Stimulated activated CD4-positive, alpha-beta T cell treated with anti-CD3 and anti-CD28 coated beads, Interleukin-4, amount 100 ng/mL, for 48 hours (primary cell): ENCODE data around the gene ACAP3.
"Not testable (repeated sequence)": the region's sequence is repeated elsewhere in the genome, so short reads cannot be mapped to it uniquely, and the experiment has no call there.

Experiments used
- DNase-seq, 2 donors: peaks; one replicate each; pipeline ENCODE4 v3.0.0-alpha.2; 2020; ENCODE audit warnings: low read depth in 2 of 2

Gene ACAP3

GRCh38 chr1:1330366-1331067, 22.8 kb upstream of the ACAP3 start:
- DNase-seq = no peak

GRCh38 chr1:1329304-1330210, 21.8 kb upstream of the ACAP3 start:
- no peak for DNase-seq

GRCh38 chr1:1328254-1328653, 20.5 kb upstream of the ACAP3 start:
- DNase-seq = no peak

- DNase-seq = no peak
Measured at GRCh38 chr1:1327291-1327690, 19.6 kb upstream of the ACAP3 start.

- DNase-seq = no peak
Measured at GRCh38 chr1:1326075-1326605, 18.4 kb upstream of the ACAP3 start.

- DNase-seq = no peak
Measured at GRCh38 chr1:1325288-1326074, 17.8 kb upstream of the ACAP3 start.

GRCh38 chr1:1324524-1325287, 17.0 kb upstream of the ACAP3 start, which contains the start of the genes CPTP and INTS11:
TSS of gene CPTP (plus strand) at chr1:1324802. CDS start at chr1:1326911, 2,109 bp downstream.
TSS of gene INTS11 (minus strand) at chr1:1324660. CDS start at chr1:1324608, 52 bp downstream.
- DNase-seq = peak; percentile 93 to 96

GRCh38 chr1:1324084-1324523, 16.4 kb upstream of the ACAP3 start:
- DNase-seq = no peak

GRCh38 chr1:1322952-1323351, 15.2 kb upstream of the ACAP3 start:
- DNase-seq = no peak

GRCh38 chr1:1322418-1322817, 14.7 kb upstream of the ACAP3 start:
- DNase-seq = no peak

- no peak for DNase-seq
Measured at GRCh38 chr1:1321477-1321876, 13.7 kb upstream of the ACAP3 start.

GRCh38 chr1:1320666-1321448, 13.1 kb upstream of the ACAP3 start:
- DNase-seq = no peak

- DNase-seq = no peak
Measured at GRCh38 chr1:1319646-1319941, 11.9 kb upstream of the ACAP3 start.

GRCh38 chr1:1318777-1319645, 11.3 kb upstream of the ACAP3 start:
- no peak for DNase-seq

- no peak for DNase-seq
Measured at GRCh38 chr1:1318131-1318652, 10.5 kb upstream of the ACAP3 start.

GRCh38 chr1:1317420-1317819, 9.7 kb upstream of the ACAP3 start:
- no peak for DNase-seq

GRCh38 chr1:1316199-1316598, 8.5 kb upstream of the ACAP3 start:
- not testable (repeated sequence) for DNase-seq

GRCh38 chr1:1315435-1315954, 7.8 kb upstream of the ACAP3 start:
- DNase-seq = no peak
